Keratinocyte (primary cell): ENCODE results near the gene FREM2. TPM values are rescaled to one million over a fixed set of nuclear protein-coding genes. Genes with fewer than 3 reads are reported as not detected.

Source experiments
- DNase-seq: peaks from one replicate; pipeline ENCODE4 v3.0.0-alpha.2; 2011; ENCODE audit warnings: low read depth, missing footprints, low spot score
- FAIRE-seq: peaks from 2 replicates; lab custom pipeline; 2011; peaks lifted over from hg19 to GRCh38; lab: Jason Lieb, UNC
- H2AFZ ChIP-seq: 2 replicates; pipeline ENCODE4 v1.6.0; 2012; ENCODE audit warnings: low read length, control low read depth, inconsistent platforms; ENCODE audit not compliant: control insufficient read depth
- H3K27ac ChIP-seq: 2 replicates; pipeline ENCODE4 v1.5.1; 2011; ENCODE audit warnings: low read length; ENCODE audit not compliant: control insufficient read depth, insufficient read depth
- H3K27me3 ChIP-seq: 3 replicates; pipeline ENCODE4 v1.6.0; 2011; ENCODE audit warnings: low read length; ENCODE audit not compliant: control insufficient read depth, insufficient read depth; ENCODE audit errors: extremely low read depth
- H3K36me3 ChIP-seq, 2 experiments: 2 replicates in 1 of 2; 3 replicates in 1 of 2; pipeline ENCODE4 v1.5.1; 2011; ENCODE audit warnings: low read length in 2 of 2, mild to moderate bottlenecking in 1 of 2; ENCODE audit not compliant: control insufficient read depth in 2 of 2, insufficient read depth in 2 of 2; ENCODE audit errors: extremely low read depth in 1 of 2
- H3K4me1 ChIP-seq: 3 replicates; pipeline ENCODE4 v1.5.1; 2011; ENCODE audit warnings: low read length; ENCODE audit not compliant: control insufficient read depth, insufficient read depth; ENCODE audit errors: extremely low read depth
- H3K4me2 ChIP-seq: 3 replicates; pipeline ENCODE4 v1.6.0; 2011; ENCODE audit warnings: low read depth, low read length; ENCODE audit not compliant: control insufficient read depth, insufficient read depth; ENCODE audit errors: extremely low read depth
- H3K4me3 ChIP-seq, 3 experiments: fragments of 200-600 bp in 1 of 3; sonication (generic) in 1 of 3; 2 replicates in 2 of 3; 3 replicates in 1 of 3; pipeline ENCODE4 v1.5.1; 2011 to 2016; ENCODE audit warnings: low read length in 3 of 3, mild to moderate bottlenecking in 3 of 3, control low read depth in 2 of 3, inconsistent platforms in 1 of 3, low read depth in 1 of 3, mixed read lengths in 1 of 3, mixed run types in 1 of 3, moderate library complexity in 1 of 3; ENCODE audit not compliant: control insufficient read depth in 2 of 3, insufficient read depth in 2 of 3; ENCODE audit errors: extremely low read depth in 1 of 3
- H3K79me2 ChIP-seq: 2 replicates; pipeline ENCODE4 v1.6.0; 2012; ENCODE audit warnings: low read length; ENCODE audit not compliant: control insufficient read depth, insufficient read depth
- H3K9ac ChIP-seq: 3 replicates; pipeline ENCODE4 v1.6.0; 2011; ENCODE audit warnings: low read length; ENCODE audit not compliant: control insufficient read depth, insufficient read depth; ENCODE audit errors: extremely low read depth
- H3K9me1 ChIP-seq: 3 replicates; pipeline ENCODE4 v1.6.0; 2011; ENCODE audit warnings: low read length; ENCODE audit not compliant: control insufficient read depth, insufficient read depth; ENCODE audit errors: extremely low read depth
- H3K9me3 ChIP-seq: 2 replicates; pipeline ENCODE4 v1.5.1; 2012; ENCODE audit warnings: low read depth, low read length; ENCODE audit not compliant: control insufficient read depth
- H4K20me1 ChIP-seq: 3 replicates; pipeline ENCODE4 v1.6.0; 2011; ENCODE audit warnings: low read length; ENCODE audit not compliant: control insufficient read depth, insufficient read depth; ENCODE audit errors: extremely low read depth
- CTCF ChIP-seq, 3 experiments: IDR thresholded peaks in 1 of 3; conservative IDR thresholded peaks in 1 of 3; optimal IDR thresholded peaks in 1 of 3; 2 replicates in 2 of 3; 3 replicates in 1 of 3; pipeline versions ENCODE3 to v1.5.1; 2011; ENCODE audit warnings: low read length in 3 of 3, mild to moderate bottlenecking in 3 of 3, moderate library complexity in 2 of 3, control low read depth in 1 of 3, inconsistent platforms in 1 of 3; ENCODE audit not compliant: insufficient read depth in 2 of 3; ENCODE audit errors: extremely low read depth in 1 of 3
- EZH2 ChIP-seq: IDR thresholded peaks from one replicate; pipeline ENCODE4 v1.6.1; 2012; ENCODE audit warnings: inconsistent platforms, mild to moderate bottlenecking, low read length, moderate library complexity
- dilution Hi-C: fragments of 300-500 bp; cut with MboI; formaldehyde crosslinking; loops from one replicate; pipeline ENCODE4 v1.7.0; 2020; ENCODE audit warnings: low sequenced_read_pairs; ENCODE audit not compliant: extremely low pct_ligation_motif_present
- polyA plus RNA-seq, 5 experiments: library from polyadenylated mRNA; depleted of rRNA in 3 of 5; stranded (reverse) in 3 of 5; stranded (forward) in 1 of 5; unstranded in 1 of 5; fragments of >200 nt; gene quantifications; 1 replicate in 1 of 5; 2 replicates in 3 of 5; 3 replicates in 1 of 5; pipeline versions ENCODE4 v1.2.1 to v1.2.3, GENCODE V29; 2011 to 2012; ENCODE audit warnings: missing spikeins in 2 of 5, low read depth in 1 of 5, low replicate concordance in 1 of 5

FREM2 gene
- polyA plus RNA-seq, 1 donor (not counting 4 experiments of a cell fraction or from before 2014, with no cell fraction given), result 0.01 TPM

GRCh38 chr13:38693641-38694040, 6.8 kb downstream of the FREM2 start:
- Histone ChIP-seq H3K9ac (no peak overlapping the region), H3K4me2 (no peak overlapping the region), H3K36me3 (no peaks in the 10 kb centered on the region), H4K20me1 (no peaks in the 10 kb centered on the region), H3K27ac (no peak overlapping the region), H3K4me3 (no peak overlapping the region), H2AFZ (no peak overlapping the region), H3K79me2 (no peaks in the 10 kb centered on the region), H3K27me3 (peaks cover 7% of the 10 kb centered on the region), H3K9me3 (no peaks in the 10 kb centered on the region), H3K4me1 (no peaks in the 10 kb centered on the region), H3K9me1 (no peaks in the 10 kb centered on the region)
- TF ChIP-seq CTCF (optimal IDR thresholded peaks at IDR 0.05 in 1 of 3, IDR thresholded peaks at IDR 0.05 in 1 of 3, conservative IDR thresholded peaks at IDR 0.05 in 1 of 3; ENCODE audit: extremely low read depth in 1 of 3, insufficient read depth in 2 of 3, low read length in 3 of 3), result no peak
- no peak for TF ChIP-seq EZH2
- FAIRE-seq, result no peak
- dilution Hi-C loops, result no loop called here
- DNase-seq, result no peak

- no peaks in the 10 kb centered on the region for H3K36me3 ChIP-seq
- dilution Hi-C loops, result no loop called here
- no peaks in the 10 kb centered on the region for H4K20me1 ChIP-seq
- no peak overlapping the region for H3K4me3 ChIP-seq
- H3K27me3 ChIP-seq, result no peaks in the 10 kb centered on the region
- H3K9ac ChIP-seq, result no peak overlapping the region
- FAIRE-seq, result no peak
- no peaks in the 10 kb centered on the region for H3K4me1 ChIP-seq
- H3K9me1 ChIP-seq, result no peaks in the 10 kb centered on the region
- H3K79me2 ChIP-seq, result no peaks in the 10 kb centered on the region
- H3K27ac ChIP-seq, result no peak overlapping the region
- TF ChIP-seq CTCF (optimal IDR thresholded peaks at IDR 0.05 in 1 of 3, IDR thresholded peaks at IDR 0.05 in 1 of 3, conservative IDR thresholded peaks at IDR 0.05 in 1 of 3; ENCODE audit: extremely low read depth in 1 of 3, insufficient read depth in 2 of 3, low read length in 3 of 3) (no peak), EZH2 (no peak)
- no peak overlapping the region for H2AFZ ChIP-seq
- DNase-seq, result no peak
- no peaks in the 10 kb centered on the region for H3K9me3 ChIP-seq
- no peak overlapping the region for H3K4me2 ChIP-seq
These were observed 10.3 kb downstream of the FREM2 start for GRCh38 chr13:38697197-38697596.
